Breast epithelium (tissue), 4 donors: Measurements from ENCODE around the gene CSAD. TPM values are rescaled to one million over a fixed set of nuclear protein-coding genes. Genes with fewer than 3 reads are reported as not detected.

Experiments used
- DNase-seq, 2 donors: peaks; one replicate each; pipeline ENCODE4 v3.0.0-alpha.2; 2019; ENCODE audit warnings: low spot score in 2 of 2
- H3K27ac ChIP-seq, 2 donors: fragments of 200-600 bp; sonication (generic) in 1 of 2; one replicate each; pipeline ENCODE4 v1.5.1; 2016 to 2019; ENCODE audit warnings: mild to moderate bottlenecking in 1 of 2
- H3K27me3 ChIP-seq, 2 donors: fragments of 200-600 bp; sonication (generic) in 1 of 2; one replicate each; pipeline versions ENCODE4 v1.5.1 to v1.6.0; 2017 to 2019; ENCODE audit warnings: control low read depth in 1 of 2, mild to moderate bottlenecking in 1 of 2
- H3K36me3 ChIP-seq: fragments of 200-600 bp; one replicate; pipeline ENCODE4 v1.5.1; 2019
- H3K4me1 ChIP-seq, 2 donors: fragments of 200-600 bp; sonication (generic); one replicate each; pipeline ENCODE4 v1.5.1; 2016 to 2019; ENCODE audit warnings: control low read depth in 1 of 2
- H3K4me3 ChIP-seq, 3 donors: fragments of 200-600 bp; sonication (generic); 1 replicate in 2 of 3; 2 replicates in 1 of 3; pipeline ENCODE4 v1.5.1; 2016 to 2019; ENCODE audit warnings: mild to moderate bottlenecking in 3 of 3, moderate library complexity in 2 of 3
- H3K9me3 ChIP-seq, 2 donors: fragments of 200-600 bp; sonication (generic) in 1 of 2; one replicate each; pipeline ENCODE4 v1.5.1; 2016 to 2019; ENCODE audit warnings: control low read depth in 1 of 2
- CTCF ChIP-seq, 3 donors: fragments of 450-650 bp; IDR thresholded peaks; one replicate each; pipeline ENCODE4 v1.5.1; 2016 to 2017; ENCODE audit warnings: antibody characterized with exemption in 3 of 3, mild to moderate bottlenecking in 3 of 3, moderate library complexity in 3 of 3
- POLR2A ChIP-seq: fragments of 450-650 bp; IDR thresholded peaks from one replicate; pipeline ENCODE4 v1.6.1; 2016; ENCODE audit warnings: antibody characterized with exemption, mild to moderate bottlenecking, moderate library complexity
- POLR2AphosphoS5 ChIP-seq, 3 donors: sonication (generic); formaldehyde crosslinking; IDR thresholded peaks; one replicate each; pipeline ENCODE4 v1.6.1; 2017; ENCODE audit warnings: antibody characterized with exemption in 3 of 3
- intact Hi-C: fragments of 100-400 bp; cut with DNase I; formaldehyde crosslinking; loops from one replicate; pipeline ENCODE4 v1.15.1; 2023; ENCODE audit warnings: low total_unique reads
- total RNA-seq, 3 donors: library from RNA; depleted of rRNA; stranded (reverse); fragments of >200 nt; gene quantifications; one replicate each; pipeline ENCODE4 v1.1.0, GENCODE V29; 2016

Gene CSAD
- total RNA-seq: 10 to 100 TPM; 60.2 to 74.1 (median 68.8) TPM

GRCh38 chr12:53180220-53180930, at the start of gene CSAD, which contains the start of gene ZNF740:
TSS of gene CSAD (minus strand) at chr12:53180925. CDS start at chr12:53173470, 7,455 bp downstream.
TSS of gene ZNF740 (plus strand) at chr12:53180722. CDS start at chr12:53181984, 1,262 bp downstream.
- intact Hi-C loops: no loop called here
- peaks cover 5 to 27% of the 10 kb centered on the region in 2 donors for H3K4me1 ChIP-seq

GRCh38 chr12:53230108-53230845, 49.6 kb upstream of the CSAD start:
- DNase-seq: peak; percentile 83 to 93
- Histone ChIP-seq H3K4me3 (peak overlapping the region in 2 of 3 donors; percentile 80 to 92), H3K27me3 (no peaks in the 10 kb centered on the region), H3K9me3 (no peaks in the 10 kb centered on the region), H3K4me1 (peaks cover 17 to 52% of the 10 kb centered on the region in 2 donors), H3K36me3 (no peaks in the 10 kb centered on the region), H3K27ac (peak overlapping the region; percentile 94 to 98)
- TF ChIP-seq POLR2A (no peak), POLR2AphosphoS5 (IDR thresholded peaks at IDR 0.05) (peak in 2 of 3 donors; percentile 78 to 84), CTCF (IDR thresholded peaks at IDR 0.05) (no peak)
- intact Hi-C loops: no loop called here

More at GRCh38 chr12:53180220-53180930, at the start of gene CSAD, which contains the start of gene ZNF740:
- DNase-seq: peak; percentile 93 to 96
- Histone ChIP-seq H3K27me3 (no peaks in the 10 kb centered on the region), H3K4me3 (peak within 1 kb of the TSS; percentile 59 to 87 (median 86)), H3K27ac (peak within 1 kb of the TSS; percentile 90 to 97), H3K36me3 (no peaks in the 10 kb centered on the region), H3K9me3 (no peaks in the 10 kb centered on the region)
- TF ChIP-seq CTCF (IDR thresholded peaks at IDR 0.05) (no peak), POLR2A (peak; percentile 56), POLR2AphosphoS5 (IDR thresholded peaks at IDR 0.05) (peak; percentile 77 to 93 (median 87))

GRCh38 chr12:53229454-53229853, 48.7 kb upstream of the CSAD start:
- peak overlapping the region in 2 of 3 donors; percentile 80 to 92 for H3K4me3 ChIP-seq
- no peaks in the 10 kb centered on the region for H3K27me3 ChIP-seq
- H3K27ac ChIP-seq: peak overlapping the region; percentile 94 to 98
- no peak for DNase-seq
- H3K36me3 ChIP-seq: no peaks in the 10 kb centered on the region
- H3K4me1 ChIP-seq: peaks cover 17 to 51% of the 10 kb centered on the region in 2 donors
- H3K9me3 ChIP-seq: no peaks in the 10 kb centered on the region
- TF ChIP-seq POLR2AphosphoS5 (IDR thresholded peaks at IDR 0.05) (no peak), POLR2A (no peak), CTCF (IDR thresholded peaks at IDR 0.05) (no peak)
- intact Hi-C loops: no loop called here

- no peaks in the 10 kb centered on the region for H3K9me3 ChIP-seq
- TF ChIP-seq POLR2A (no peak), POLR2AphosphoS5 (IDR thresholded peaks at IDR 0.05) (no peak), CTCF (IDR thresholded peaks at IDR 0.05) (no peak)
- DNase-seq: no peak
- peaks cover 8 to 51% of the 10 kb centered on the region in 2 donors for H3K4me1 ChIP-seq
- intact Hi-C loops: no loop called here
- H3K4me3 ChIP-seq: no peak overlapping the region
- no peaks in the 10 kb centered on the region for H3K27me3 ChIP-seq
- H3K27ac ChIP-seq: peak overlapping the region; percentile 94 to 98
- no peaks in the 10 kb centered on the region for H3K36me3 ChIP-seq
These were observed 47.1 kb upstream of the CSAD start for GRCh38 chr12:53227836-53228235.
